GM18498 (cell line): ENCODE measurements around the gene PNMA8C.

ENCODE experiments used
- ATAC-seq: cut with Tn5 transposase; IDR thresholded peaks from one replicate; pipeline ENCODE4 v1.9.1; 2021; ENCODE audit warnings: mild to moderate bottlenecking, moderate library complexity; ENCODE audit not compliant: unreplicated experiment

PNMA8C gene

DNA sequence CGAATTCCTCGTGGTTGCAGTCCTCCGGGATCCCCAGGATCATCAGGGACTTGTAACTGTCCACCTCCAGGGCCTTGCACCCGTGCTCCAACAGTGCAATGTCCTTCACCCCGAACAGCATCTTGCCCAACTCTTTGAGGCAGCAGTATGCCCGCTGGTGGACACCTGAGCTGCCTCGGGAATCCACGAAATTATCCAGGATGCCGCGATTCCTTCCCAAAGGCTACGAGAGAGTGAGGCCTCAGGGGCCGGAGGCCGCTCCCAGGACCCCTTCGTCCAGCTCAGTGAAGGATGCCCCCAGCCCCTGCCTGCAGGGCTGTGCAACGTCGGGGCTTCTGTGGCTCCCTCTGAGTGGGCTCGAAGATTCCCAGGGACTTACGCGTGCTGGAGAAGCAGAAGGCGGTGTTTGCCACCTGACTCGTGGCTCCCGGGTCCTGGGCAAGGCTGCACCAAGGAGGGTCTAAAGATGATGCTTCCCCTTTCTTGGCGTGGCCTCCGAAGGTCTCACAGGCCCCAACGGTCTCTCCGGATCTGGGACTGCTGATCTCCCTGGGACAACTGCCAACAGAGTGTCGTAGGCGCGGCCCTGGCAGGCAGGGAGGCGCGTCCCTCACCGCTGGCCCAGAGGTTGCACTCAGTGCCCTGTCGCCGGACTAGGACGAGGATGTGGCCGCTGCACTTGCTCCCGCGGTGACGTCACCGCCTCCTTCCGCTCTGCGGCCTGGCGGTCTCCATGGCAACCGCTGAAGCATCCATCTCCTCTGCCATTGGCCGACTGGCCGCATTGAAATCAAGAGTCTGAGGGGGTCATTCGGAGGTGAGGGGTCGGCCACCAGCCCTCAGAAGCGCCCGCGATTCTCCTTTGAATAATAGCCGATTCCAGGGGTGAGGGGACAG lies at the start of gene PNMA8C:
PNMA8C (minus strand) TSS at position 698 of the 897 bp plus-strand sequence; CDS start at position 121, 577 bp downstream.
- ATAC-seq, result no peak

DNA sequence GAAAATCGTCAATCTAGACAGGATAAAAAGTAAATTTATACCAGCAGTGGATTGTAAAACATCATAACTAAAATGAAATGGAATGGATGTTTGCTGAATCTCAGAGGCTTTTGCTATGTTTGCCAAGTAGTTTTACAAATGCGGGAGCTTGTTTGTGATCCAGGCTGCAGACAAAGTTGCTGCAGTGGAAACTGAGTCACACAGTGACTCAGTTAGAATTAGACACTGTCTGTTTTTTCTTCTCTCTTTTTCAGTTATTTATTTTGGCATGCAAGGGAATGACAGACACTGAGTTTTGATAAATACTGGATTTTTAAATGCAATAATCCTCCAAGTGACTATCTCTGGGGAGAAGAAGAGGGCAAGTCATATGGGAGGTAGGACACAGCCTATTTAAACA lies 47.2 kb upstream of the PNMA8C start:
- no peak for ATAC-seq

DNA sequence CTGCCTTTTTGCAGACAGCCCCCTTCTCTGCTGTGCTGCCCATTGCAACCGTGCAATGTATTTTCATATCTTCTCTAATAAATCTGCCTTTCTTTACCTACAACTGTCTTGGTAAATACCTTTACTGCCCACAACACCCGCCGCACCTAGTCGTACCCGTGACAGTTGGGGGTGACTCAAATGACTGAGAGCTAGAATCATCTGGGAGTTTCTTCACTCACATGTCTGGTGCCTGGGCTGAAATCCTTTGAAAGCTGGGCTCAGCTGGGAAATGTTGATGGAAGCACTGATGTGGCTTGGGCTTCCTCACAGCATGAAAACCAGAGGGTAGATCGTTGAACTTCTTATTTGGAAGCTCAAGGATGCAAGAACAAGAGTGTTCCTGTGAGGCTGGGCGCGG lies 45.5 kb upstream of the PNMA8C start:
- no peak for ATAC-seq

- ATAC-seq, result no peak
Measured at GRCh38 chr19:46472592-46472991, 43.9 kb upstream of the PNMA8C start.

DNA sequence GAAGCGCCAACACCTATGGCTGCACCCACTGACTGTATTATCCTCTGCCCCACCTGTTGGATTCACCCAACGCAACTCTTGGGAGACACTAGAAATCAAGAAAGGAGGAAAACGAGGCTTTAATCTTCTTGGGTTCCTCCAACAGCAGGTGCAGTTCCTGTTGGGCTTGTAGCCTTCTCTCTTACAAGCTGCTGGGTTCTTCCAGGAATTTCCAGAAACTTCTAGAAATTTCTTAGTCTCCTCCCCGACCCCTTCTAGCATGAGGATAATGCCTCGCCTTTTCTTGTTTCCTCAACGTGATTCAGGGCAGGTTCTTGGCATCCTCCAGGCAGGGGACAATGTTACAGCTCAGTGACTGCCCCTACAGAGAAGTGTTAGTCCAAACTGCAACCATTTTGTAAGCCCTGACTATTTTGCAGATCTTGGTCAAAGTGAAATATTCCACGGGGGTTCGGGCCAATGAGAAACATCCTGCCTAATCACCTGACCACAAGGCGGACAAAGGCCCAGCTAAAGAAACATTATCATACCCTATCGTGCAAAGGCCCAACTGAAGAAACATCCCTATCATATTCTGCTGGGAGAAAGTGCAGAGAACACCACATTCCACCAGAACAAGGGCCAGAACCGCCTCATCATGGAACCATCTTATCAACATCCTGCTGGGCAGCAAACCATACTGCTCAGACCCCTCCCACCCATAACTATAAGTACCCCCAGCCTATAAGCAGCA lies 43.2 kb upstream of the PNMA8C start:
- no peak for ATAC-seq

DNA sequence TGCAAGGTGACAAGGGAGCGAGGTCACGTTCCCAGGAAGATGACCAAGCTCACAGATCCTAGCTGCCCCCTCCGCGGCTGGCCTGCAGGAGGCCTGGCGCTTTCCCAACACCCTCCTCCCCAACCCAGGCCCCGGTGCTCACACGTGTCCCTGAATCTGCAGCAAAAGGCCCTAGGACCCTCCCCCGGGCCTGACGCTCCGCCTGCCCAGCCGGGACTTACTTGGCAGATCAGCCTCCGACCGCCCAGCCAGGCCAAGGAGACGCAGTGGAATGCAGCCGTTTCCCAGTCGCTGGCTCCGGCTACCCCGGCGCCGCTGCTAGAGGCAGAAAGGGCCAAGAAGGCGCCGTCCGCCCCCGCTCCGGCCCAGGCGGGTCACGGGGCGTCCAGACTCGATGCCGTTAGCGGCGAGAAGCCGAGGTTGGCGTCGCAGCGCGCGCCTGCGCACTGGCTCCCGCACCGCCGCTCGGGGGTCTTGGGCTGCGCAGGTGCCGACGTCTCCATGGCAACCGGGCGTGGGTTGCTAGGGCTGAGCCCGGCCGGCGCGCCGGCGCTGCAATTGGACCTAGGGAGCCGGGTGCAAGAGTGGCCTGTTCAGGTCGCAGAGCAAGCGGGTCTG lies 42.5 kb upstream of the PNMA8C start, which contains the start of gene PNMA8A:
PNMA8A (minus strand) TSS at position 448 of the 618 bp plus-strand sequence. CDS start 528 bp downstream, outside the sequence.
- ATAC-seq, result no peak

- ATAC-seq, result no peak
Measured at GRCh38 chr19:46470376-46470775, 41.6 kb upstream of the PNMA8C start.

DNA sequence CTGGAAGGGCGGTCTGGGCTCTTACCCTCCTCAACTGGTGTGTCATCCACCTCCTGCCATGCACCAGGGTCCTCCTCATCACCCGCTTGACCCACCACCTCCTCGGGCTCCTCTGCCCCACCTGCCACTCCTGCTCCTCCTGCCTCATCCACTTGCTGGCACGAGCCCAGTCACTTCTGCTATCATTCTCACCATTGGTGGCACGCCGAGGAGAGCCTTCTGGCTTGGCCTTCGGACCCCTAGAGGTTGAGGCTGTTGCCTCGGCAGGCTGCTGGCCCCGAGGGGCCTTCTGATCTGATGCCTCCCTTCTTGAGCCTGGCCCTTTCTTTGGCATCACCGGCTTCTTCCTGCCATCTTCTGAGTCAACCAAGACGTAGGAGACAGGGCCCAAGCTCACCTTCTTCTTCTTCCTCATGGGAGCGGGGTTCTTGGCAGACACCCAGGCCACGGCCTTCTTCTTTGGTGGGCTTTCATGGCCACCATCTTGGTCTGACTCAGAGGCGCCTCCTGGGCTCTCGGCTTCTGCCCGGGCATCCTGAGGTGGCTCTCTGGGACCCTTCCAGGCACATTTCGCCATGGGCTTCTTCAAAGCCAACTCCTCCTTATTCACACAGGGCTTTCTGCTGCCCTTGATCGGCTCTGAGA lies 40.9 kb upstream of the PNMA8C start:
- no peak for ATAC-seq

DNA sequence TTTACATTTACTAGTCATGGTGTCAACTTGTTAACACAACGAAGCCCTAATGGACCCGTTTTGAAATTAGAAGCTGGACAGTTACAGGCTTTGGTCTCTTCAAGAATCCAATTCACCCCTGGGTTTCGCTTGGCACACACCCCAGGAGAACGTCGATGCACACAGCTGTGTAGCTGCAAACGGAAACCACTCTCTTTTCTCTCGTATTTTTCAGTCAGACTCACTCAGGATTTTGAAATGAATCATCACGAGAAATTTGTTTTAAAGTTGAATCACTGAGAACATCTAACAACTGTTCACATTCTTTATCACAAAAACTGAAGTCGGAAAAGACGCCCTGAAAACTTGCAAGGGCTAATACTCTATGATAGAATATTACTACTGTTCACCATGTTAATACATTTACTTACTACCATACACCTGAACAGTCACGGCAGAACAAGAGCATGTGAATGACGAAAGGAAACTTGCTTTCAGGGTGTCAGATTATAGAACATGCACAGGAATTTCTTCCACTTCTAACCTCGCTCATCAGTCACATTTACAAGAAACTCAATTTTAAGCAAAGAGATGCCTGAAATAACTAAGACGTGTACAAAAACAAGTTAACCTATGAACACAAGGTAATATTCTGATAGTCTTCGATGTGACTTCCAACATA lies 37.9 kb upstream of the PNMA8C start:
- ATAC-seq, result no peak

GRCh38 chr19:46463516-46463915 lies 34.8 kb upstream of the PNMA8C start:
- no peak for ATAC-seq

DNA sequence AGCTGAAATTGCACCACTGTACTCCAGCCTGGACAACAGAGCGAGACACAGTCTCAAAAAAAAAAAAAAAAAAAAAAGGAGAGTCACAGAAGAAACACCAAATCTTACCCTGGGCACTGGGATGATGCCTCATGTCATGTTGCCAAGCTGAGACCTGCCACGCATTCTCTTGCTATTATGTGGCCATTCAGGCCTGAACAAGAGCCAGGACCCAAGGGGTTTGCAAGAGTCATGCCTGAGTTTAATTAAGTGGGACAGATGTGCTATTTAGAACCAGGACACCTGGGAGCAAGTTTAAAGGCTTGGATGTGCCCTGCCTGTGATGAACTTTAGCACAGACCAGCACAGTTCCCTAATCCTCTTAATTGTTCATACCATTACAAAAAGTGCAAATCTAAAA lies 32.8 kb upstream of the PNMA8C start:
- ATAC-seq, result no peak

GRCh38 chr19:46460981-46461380 lies 32.2 kb upstream of the PNMA8C start:
- ATAC-seq, result no peak

- no peak for ATAC-seq
Measured at GRCh38 chr19:46460055-46460454, 31.3 kb upstream of the PNMA8C start.

DNA sequence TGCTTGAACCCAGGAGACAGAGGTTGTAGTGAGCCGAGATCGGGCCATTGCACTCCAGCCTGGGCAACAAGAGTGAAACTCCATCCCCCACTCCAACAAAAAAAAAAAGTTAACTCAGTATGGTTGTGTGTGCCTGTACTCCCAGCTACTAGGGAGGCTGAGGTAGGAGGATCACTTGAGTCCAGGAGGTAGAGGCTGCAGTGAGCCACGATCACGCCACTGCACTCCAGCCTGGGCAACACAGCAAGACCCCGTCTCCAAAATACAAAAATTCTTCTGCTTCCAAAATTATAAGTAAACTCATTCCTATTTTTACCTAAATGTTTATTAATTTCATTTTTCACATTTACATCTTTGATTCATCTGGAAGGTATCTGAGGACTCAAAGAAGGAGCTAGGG lies 28.2 kb upstream of the PNMA8C start:
- no peak for ATAC-seq

GRCh38 chr19:46454244-46454643 lies 25.5 kb upstream of the PNMA8C start:
- ATAC-seq, result no peak

DNA sequence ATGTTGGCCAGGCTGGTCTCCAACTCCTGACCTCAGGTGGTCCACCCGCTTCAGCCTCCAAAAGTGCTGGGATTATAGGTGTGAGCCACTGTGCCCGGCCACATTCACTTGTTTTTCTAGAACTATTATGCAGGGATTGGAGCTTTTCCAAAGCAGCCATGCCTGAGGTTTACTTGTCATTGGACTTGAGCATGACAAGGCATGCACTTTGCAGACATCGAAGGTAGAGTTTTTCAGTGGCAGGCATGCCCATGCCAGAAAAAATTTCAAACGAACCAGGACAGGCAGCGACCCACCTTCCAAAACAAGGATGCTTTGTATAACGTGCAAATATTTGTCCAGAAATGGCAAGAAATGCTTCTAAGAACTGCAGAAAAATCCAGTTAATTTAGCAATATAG lies 24.9 kb upstream of the PNMA8C start:
- ATAC-seq, result no peak

DNA sequence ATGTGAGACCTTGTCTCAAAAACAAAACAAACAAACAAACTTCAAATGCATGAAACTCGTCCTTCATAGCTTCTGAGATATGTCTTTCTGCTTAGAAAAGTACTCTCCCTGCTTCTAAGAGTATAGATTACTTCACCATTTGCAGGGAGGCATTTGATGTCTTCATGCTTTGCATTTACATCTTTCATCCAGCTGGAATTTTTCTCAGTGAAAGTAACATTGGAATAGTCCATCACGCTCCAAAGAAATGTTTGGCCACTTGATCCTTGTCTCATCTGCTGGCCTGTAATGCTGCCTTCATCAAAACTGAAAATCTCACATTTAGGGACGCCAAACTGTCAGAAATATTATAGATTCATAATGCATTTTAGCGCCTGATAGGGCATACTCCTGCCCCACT lies 23.4 kb upstream of the PNMA8C start:
- ATAC-seq, result no peak

GRCh38 chr19:46451352-46451751 lies 22.6 kb upstream of the PNMA8C start:
- no peak for ATAC-seq

GRCh38 chr19:46450737-46451136 lies 22.0 kb upstream of the PNMA8C start:
- ATAC-seq, result no peak

DNA sequence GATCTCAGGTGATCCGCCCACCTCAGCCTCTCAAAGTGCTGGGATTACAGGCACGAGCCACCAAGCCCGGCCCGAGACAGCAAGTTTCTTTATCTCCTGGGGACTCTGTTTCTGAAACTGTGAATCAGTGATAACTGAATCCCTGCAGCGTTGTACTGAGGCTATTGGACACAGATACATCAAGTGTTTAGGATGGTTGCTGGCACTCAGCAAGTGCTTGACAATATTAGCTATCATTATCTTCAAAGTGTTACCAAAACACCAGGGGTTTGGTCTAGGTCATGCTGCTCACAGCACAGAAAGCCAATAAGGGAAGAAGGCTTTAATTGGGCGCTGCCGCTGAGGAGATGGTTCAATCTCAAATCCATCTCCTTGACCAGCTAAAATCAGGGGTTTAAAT lies 20.5 kb upstream of the PNMA8C start:
- no peak for ATAC-seq

DNA sequence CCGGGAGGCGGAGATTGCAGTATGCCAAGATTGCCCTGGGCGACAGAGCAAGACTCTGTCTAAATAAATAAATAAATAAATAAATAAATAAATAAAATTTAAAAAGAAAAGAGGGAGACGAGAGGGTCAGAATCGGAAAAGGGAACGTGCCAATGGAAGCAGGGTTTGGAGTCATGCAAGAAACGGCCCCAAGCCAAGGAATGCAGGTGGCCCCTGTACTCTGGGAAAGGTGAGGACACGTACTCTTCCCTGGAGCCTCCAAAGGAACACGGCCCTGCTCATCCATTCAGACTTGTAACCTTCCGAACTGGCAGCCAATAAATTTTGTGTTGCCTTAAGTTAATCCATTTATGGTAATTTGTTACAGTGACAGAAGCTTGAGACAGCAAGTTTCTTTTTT lies 19.9 kb upstream of the PNMA8C start:
- no peak for ATAC-seq
